ENCODE results near the gene MAPK7. TPM values are rescaled to one million over a fixed set of nuclear protein-coding genes. Genes with fewer than 3 reads are reported as not detected.

The MAPK7 gene
- total RNA-seq, 2 donors from 2014 or later, result 22.3 to 43.1 TPM

DNA sequence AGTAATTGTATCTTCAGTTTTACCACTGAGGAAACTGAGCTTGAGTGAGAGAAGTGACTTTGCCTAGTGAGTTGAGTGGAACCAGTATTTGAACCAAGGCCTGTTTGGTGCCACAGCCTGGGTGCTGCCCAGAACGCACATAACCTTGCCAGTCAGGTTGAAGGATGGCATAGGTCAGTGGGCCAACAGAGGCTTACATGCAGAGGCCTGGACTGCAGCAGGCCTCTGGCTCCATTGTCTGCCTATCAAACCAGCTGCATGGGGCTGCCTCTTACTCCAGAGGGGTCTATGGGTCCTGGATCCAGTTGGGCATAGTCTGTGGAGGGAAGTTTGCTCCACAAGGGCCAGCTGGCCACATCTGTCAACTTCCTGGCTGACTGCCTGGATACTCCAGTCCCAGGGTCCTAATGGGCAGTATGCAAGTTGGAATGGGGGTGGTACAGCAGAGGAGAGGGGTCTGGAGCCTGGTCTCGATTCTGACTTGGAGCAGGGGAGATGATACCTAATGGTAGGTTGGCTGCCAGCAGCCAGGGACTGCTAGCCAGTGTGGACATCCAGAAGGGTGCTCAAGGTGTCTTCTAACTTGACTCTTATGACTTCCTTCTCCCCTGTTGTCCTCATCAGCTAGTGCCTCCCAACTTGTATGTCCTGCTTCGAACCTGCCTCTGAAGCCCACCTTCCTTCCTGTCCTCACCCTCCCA is 21.6 kb downstream of the MAPK7 start:
- DNase-seq (ENCODE audit: low spot score), result no peak
- H3K36me3 ChIP-seq, result no peaks in the 10 kb centered on the region
- TF ChIP-seq POLR2AphosphoS5 (IDR thresholded peaks at IDR 0.05) (no peak), CTCF (IDR thresholded peaks at IDR 0.05) (no peak), POLR2A (IDR thresholded peaks at IDR 0.05) (no peak)
- no peaks in the 10 kb centered on the region for H3K9me3 ChIP-seq
- intact Hi-C loops (cut with DNase I), result no loop called here
- 90% methylated on average over 3 of the region's 3 CpGs for WGBS
- H3K27ac ChIP-seq, result no peak overlapping the region
- peaks cover 15% of the 10 kb centered on the region for H3K4me1 ChIP-seq (replicated peaks)
- H3K27me3 ChIP-seq (replicated peaks; ENCODE audit: insufficient read depth), result no peaks in the 10 kb centered on the region
- no peak overlapping the region for H3K4me3 ChIP-seq

GRCh38 chr17:19401321-19402010 is 23.2 kb downstream of the MAPK7 start:
- no peak for DNase-seq (ENCODE audit: low spot score)
- TF ChIP-seq POLR2A (IDR thresholded peaks at IDR 0.05) (no peak), POLR2AphosphoS5 (IDR thresholded peaks at IDR 0.05) (no peak), CTCF (IDR thresholded peaks at IDR 0.05) (no peak)
- H3K27ac ChIP-seq, result peak overlapping the region; percentile 16 to 36
- H3K4me3 ChIP-seq, result no peak overlapping the region
- H3K4me1 ChIP-seq (replicated peaks), result peaks cover 15% of the 10 kb centered on the region
- no peaks in the 10 kb centered on the region for H3K27me3 ChIP-seq (replicated peaks; ENCODE audit: insufficient read depth)
- no peaks in the 10 kb centered on the region for H3K9me3 ChIP-seq
- no peaks in the 10 kb centered on the region for H3K36me3 ChIP-seq
- WGBS, result 43% methylated on average over 8 of the region's 8 CpGs
- intact Hi-C loops (cut with DNase I), result no loop called here

GRCh38 chr17:19402171-19402570 is 23.9 kb downstream of the MAPK7 start:
- TF ChIP-seq POLR2AphosphoS5 (IDR thresholded peaks at IDR 0.05), result no peak
- no peak for TF ChIP-seq POLR2A (IDR thresholded peaks at IDR 0.05)
- TF ChIP-seq CTCF (IDR thresholded peaks at IDR 0.05), result no peak
- Histone ChIP-seq H3K27me3 (replicated peaks; ENCODE audit: insufficient read depth) (no peaks in the 10 kb centered on the region), H3K9me3 (no peaks in the 10 kb centered on the region), H3K27ac (peak overlapping the region; percentile 16 to 36), H3K4me1 (replicated peaks) (peaks cover 15% of the 10 kb centered on the region), H3K4me3 (no peak overlapping the region), H3K36me3 (no peaks in the 10 kb centered on the region)
- DNase-seq (ENCODE audit: low spot score), result no peak
- 18% methylated on average over 1 of the region's 1 CpG for WGBS
- intact Hi-C loops (cut with DNase I), result no loop called here

- no peak overlapping the region for H3K4me3 ChIP-seq
- H3K36me3 ChIP-seq, result no peaks in the 10 kb centered on the region
- TF ChIP-seq POLR2A (IDR thresholded peaks at IDR 0.05) (no peak), POLR2AphosphoS5 (IDR thresholded peaks at IDR 0.05) (no peak), CTCF (IDR thresholded peaks at IDR 0.05) (no peak)
- intact Hi-C loops (cut with DNase I), result no loop called here
- H3K27ac ChIP-seq, result peak overlapping the region in 1 of 2 donors; percentile 36
- H3K27me3 ChIP-seq (replicated peaks; ENCODE audit: insufficient read depth), result no peaks in the 10 kb centered on the region
- H3K9me3 ChIP-seq, result no peaks in the 10 kb centered on the region
- no peak for DNase-seq (ENCODE audit: low spot score)
- WGBS, result 75% methylated on average over 3 of the region's 4 CpGs
- peaks cover 9% of the 10 kb centered on the region for H3K4me1 ChIP-seq (replicated peaks)
Observed at GRCh38 chr17:19403021-19403420, 24.7 kb downstream of the MAPK7 start.

DNA sequence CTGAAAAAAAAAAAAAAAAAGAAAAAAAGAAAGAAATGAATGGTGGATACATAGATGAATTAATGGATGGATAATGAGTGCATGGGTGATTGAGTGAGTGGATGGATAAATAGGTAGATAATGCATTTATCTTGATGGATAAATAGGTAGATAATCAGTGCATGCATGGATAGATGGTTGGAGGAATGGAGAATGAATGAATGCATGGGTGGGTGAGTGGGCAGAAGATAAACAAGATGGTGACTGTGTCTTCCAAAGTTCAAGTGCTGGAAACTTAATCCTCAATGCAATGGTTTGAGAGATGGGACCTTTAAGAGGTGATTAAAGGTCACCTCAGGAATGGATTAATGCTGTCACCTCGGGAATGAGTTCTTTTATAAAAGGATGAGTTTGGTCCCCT is 26.0 kb downstream of the MAPK7 start:
- Histone ChIP-seq H3K9me3 (no peaks in the 10 kb centered on the region), H3K27ac (no peak overlapping the region), H3K36me3 (no peaks in the 10 kb centered on the region), H3K4me1 (replicated peaks) (peaks cover 5% of the 10 kb centered on the region), H3K27me3 (replicated peaks; ENCODE audit: insufficient read depth) (no peaks in the 10 kb centered on the region), H3K4me3 (no peak overlapping the region)
- intact Hi-C loops (cut with DNase I), result no loop called here
- 68% methylated on average over 1 of the region's 1 CpG for WGBS
- no peak for TF ChIP-seq CTCF (IDR thresholded peaks at IDR 0.05)
- no peak for TF ChIP-seq POLR2AphosphoS5 (IDR thresholded peaks at IDR 0.05)
- TF ChIP-seq POLR2A (IDR thresholded peaks at IDR 0.05), result no peak
- no peak for DNase-seq (ENCODE audit: low spot score)

Measured in prostate gland (tissue), 2 donors.